ENCODE data around the gene ERBB4.
"Not testable (repeated sequence)": the region's sequence is repeated elsewhere in the genome, so short reads cannot be mapped to it uniquely, and the experiment has no call there.

The ERBB4 gene

GRCh38 chr2:211545582-211545981 is 993.0 kb downstream of the ERBB4 start:
- DNase-seq (ENCODE audit: low read depth): no peak

- no peak for DNase-seq (ENCODE audit: low read depth)
Observed at GRCh38 chr2:211534632-211535031, 1004.0 kb downstream of the ERBB4 start.

GRCh38 chr2:211524248-211524647 is 1014.4 kb downstream of the ERBB4 start:
- not testable (repeated sequence) for DNase-seq (ENCODE audit: low read depth)

- DNase-seq (ENCODE audit: low read depth): no peak
Observed at GRCh38 chr2:211516537-211516936, 1022.1 kb downstream of the ERBB4 start.

- DNase-seq (ENCODE audit: low read depth): no peak
Observed at GRCh38 chr2:211514049-211514448, 1024.6 kb downstream of the ERBB4 start.

GRCh38 chr2:211513446-211513845 is 1025.2 kb downstream of the ERBB4 start:
- DNase-seq (ENCODE audit: low read depth): no peak

GRCh38 chr2:211512806-211513205 is 1025.8 kb downstream of the ERBB4 start:
- no peak for DNase-seq (ENCODE audit: low read depth)

- DNase-seq (ENCODE audit: low read depth): no peak
Observed at GRCh38 chr2:211503856-211504255, 1034.7 kb downstream of the ERBB4 start.

- DNase-seq (ENCODE audit: low read depth): no peak
Observed at GRCh38 chr2:211503198-211503597, 1035.4 kb downstream of the ERBB4 start.

GRCh38 chr2:211498551-211499205 is 1039.9 kb downstream of the ERBB4 start:
- no peak for DNase-seq (ENCODE audit: low read depth)

GRCh38 chr2:211495339-211495738 is 1043.3 kb downstream of the ERBB4 start:
- no peak for DNase-seq (ENCODE audit: low read depth)

- DNase-seq (ENCODE audit: low read depth): no peak
Observed at GRCh38 chr2:211494536-211494935, 1044.1 kb downstream of the ERBB4 start.

- DNase-seq (ENCODE audit: low read depth): no peak
Observed at GRCh38 chr2:211494085-211494484, 1044.5 kb downstream of the ERBB4 start.

GRCh38 chr2:211487733-211488132 is 1050.9 kb downstream of the ERBB4 start:
- no peak for DNase-seq (ENCODE audit: low read depth)

GRCh38 chr2:211479536-211480150 is 1059.0 kb downstream of the ERBB4 start:
- DNase-seq (ENCODE audit: low read depth): no peak

GRCh38 chr2:211477537-211478275 is 1060.9 kb downstream of the ERBB4 start:
- no peak for DNase-seq (ENCODE audit: low read depth)

- DNase-seq (ENCODE audit: low read depth): no peak
Observed at GRCh38 chr2:211473116-211473515, 1065.5 kb downstream of the ERBB4 start.

- no peak for DNase-seq (ENCODE audit: low read depth)
Observed at GRCh38 chr2:211469664-211470059, 1068.9 kb downstream of the ERBB4 start.

GRCh38 chr2:211468877-211469663 is 1069.5 kb downstream of the ERBB4 start:
- no peak for DNase-seq (ENCODE audit: low read depth)

GRCh38 chr2:211468217-211468616 is 1070.4 kb downstream of the ERBB4 start:
- DNase-seq (ENCODE audit: low read depth): no peak

- no peak for DNase-seq (ENCODE audit: low read depth)
Observed at GRCh38 chr2:211463397-211463796, 1075.2 kb downstream of the ERBB4 start.

GRCh38 chr2:211458974-211459373 is 1079.6 kb downstream of the ERBB4 start:
- no peak for DNase-seq (ENCODE audit: low read depth)
